ENCODE data around the gene CSPG4. TPM values are rescaled to one million over a fixed set of nuclear protein-coding genes. Genes with fewer than 3 reads are reported as not detected.
"Not testable (repeated sequence)": the region's sequence is repeated elsewhere in the genome, so short reads cannot be mapped to it uniquely, and the experiment has no call there.

The CSPG4 gene, protein sequence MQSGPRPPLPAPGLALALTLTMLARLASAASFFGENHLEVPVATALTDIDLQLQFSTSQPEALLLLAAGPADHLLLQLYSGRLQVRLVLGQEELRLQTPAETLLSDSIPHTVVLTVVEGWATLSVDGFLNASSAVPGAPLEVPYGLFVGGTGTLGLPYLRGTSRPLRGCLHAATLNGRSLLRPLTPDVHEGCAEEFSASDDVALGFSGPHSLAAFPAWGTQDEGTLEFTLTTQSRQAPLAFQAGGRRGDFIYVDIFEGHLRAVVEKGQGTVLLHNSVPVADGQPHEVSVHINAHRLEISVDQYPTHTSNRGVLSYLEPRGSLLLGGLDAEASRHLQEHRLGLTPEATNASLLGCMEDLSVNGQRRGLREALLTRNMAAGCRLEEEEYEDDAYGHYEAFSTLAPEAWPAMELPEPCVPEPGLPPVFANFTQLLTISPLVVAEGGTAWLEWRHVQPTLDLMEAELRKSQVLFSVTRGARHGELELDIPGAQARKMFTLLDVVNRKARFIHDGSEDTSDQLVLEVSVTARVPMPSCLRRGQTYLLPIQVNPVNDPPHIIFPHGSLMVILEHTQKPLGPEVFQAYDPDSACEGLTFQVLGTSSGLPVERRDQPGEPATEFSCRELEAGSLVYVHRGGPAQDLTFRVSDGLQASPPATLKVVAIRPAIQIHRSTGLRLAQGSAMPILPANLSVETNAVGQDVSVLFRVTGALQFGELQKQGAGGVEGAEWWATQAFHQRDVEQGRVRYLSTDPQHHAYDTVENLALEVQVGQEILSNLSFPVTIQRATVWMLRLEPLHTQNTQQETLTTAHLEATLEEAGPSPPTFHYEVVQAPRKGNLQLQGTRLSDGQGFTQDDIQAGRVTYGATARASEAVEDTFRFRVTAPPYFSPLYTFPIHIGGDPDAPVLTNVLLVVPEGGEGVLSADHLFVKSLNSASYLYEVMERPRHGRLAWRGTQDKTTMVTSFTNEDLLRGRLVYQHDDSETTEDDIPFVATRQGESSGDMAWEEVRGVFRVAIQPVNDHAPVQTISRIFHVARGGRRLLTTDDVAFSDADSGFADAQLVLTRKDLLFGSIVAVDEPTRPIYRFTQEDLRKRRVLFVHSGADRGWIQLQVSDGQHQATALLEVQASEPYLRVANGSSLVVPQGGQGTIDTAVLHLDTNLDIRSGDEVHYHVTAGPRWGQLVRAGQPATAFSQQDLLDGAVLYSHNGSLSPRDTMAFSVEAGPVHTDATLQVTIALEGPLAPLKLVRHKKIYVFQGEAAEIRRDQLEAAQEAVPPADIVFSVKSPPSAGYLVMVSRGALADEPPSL (N-terminal part only)
- 10 to 100 TPM in 2 of 3 donors, 1 to 10 TPM in 1; 6.3 to 42.9 (median 17.0) TPM for total RNA-seq

DNA sequence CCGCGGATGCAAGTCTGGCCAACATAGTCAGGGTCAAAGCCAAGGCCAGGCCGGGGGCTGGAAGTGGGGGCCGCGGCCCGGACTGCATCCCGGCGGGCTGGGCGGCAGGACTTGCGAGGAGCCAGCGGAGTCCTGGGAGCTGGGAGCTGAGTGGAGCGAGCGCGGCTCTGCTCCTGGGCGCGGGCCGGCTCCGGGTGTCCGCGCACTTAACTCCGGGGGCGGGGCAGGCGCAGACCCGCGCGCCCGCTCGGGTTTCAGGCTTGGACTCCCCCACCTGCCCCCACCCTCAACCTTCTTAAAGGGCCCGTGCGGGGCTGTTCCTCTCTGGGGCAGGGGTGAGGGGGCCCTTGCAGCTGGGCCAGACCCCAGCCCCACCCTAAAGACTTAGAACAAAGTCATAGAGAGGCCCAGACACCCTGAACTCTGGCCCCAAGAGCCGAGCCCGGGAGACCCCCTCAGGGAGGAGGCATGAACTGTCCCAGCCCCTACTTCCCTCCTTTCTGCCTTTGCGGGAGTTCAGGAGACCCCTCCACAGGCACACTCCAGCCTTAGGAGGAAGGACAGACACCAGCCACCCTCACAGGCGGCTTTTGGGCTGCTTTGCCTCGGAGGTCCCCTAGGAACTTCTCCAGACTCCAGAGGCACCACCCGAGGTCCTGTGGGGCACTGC is at the start of gene CSPG4:
TSS of gene CSPG4 (minus strand) at position 181 of the 670 bp plus-strand sequence. CDS start at position 88, 93 bp downstream.
- H3K27me3 ChIP-seq = peaks cover 0 to 3% of the 10 kb centered on the region in 2 donors
- H3K27ac ChIP-seq = peak within 1 kb of the TSS; percentile 54 to 82
- H3K36me3 ChIP-seq = no peaks in the 10 kb centered on the region
- peak within 1 kb of the TSS; percentile 55 to 74 (median 56) for H3K4me3 ChIP-seq
- peak in 1 of 2 donors; percentile 45 for DNase-seq (ENCODE audit: low spot score in 2 of 2)
- peak in 2 of 3 donors; percentile 20 for TF ChIP-seq POLR2AphosphoS5 (IDR thresholded peaks at IDR 0.05)
- TF ChIP-seq, protein P1, sequence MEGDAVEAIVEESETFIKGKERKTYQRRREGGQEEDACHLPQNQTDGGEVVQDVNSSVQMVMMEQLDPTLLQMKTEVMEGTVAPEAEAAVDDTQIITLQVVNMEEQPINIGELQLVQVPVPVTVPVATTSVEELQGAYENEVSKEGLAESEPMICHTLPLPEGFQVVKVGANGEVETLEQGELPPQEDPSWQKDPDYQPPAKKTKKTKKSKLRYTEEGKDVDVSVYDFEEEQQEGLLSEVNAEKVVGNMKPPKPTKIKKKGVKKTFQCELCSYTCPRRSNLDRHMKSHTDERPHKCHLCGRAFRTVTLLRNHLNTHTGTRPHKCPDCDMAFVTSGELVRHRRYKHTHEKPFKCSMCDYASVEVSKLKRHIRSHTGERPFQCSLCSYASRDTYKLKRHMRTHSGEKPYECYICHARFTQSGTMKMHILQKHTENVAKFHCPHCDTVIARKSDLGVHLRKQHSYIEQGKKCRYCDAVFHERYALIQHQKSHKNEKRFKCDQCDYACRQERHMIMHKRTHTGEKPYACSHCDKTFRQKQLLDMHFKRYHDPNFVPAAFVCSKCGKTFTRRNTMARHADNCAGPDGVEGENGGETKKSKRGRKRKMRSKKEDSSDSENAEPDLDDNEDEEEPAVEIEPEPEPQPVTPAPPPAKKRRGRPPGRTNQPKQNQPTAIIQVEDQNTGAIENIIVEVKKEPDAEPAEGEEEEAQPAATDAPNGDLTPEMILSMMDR (IDR thresholded peaks at IDR 0.05) = no peak
- H3K9me3 ChIP-seq = no peaks in the 10 kb centered on the region
- no peaks in the 10 kb centered on the region for H3K4me1 ChIP-seq
- intact Hi-C loops (cut with DNase I; ENCODE audit: low total_unique reads) = no loop called here

DNA sequence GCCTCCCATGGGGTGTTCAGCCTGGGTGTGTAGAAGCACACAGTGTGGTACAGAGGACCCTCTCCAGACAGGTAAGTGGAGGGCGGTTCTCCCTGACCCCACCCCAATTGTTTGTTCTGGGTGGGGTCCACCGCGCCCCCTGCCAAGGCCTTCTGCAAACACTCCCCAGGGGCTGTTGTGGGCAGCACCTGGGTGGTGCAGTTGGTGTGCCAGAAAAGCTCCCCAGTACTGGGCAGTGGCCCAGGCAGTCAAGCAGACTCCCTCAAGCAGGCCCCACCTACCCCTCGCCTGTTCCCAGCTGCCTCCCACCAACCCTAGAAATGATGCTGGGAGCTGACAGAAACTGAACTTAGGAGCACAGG is 49.7 kb upstream of the CSPG4 start:
- H3K36me3 ChIP-seq; H3K27ac ChIP-seq; H3K27me3 ChIP-seq; intact Hi-C loops (cut with DNase I; ENCODE audit: low total_unique reads); DNase-seq (ENCODE audit: low spot score in 2 of 2); H3K4me1 ChIP-seq; H3K4me3 ChIP-seq; H3K9me3 ChIP-seq: not testable (repeated sequence)

DNA sequence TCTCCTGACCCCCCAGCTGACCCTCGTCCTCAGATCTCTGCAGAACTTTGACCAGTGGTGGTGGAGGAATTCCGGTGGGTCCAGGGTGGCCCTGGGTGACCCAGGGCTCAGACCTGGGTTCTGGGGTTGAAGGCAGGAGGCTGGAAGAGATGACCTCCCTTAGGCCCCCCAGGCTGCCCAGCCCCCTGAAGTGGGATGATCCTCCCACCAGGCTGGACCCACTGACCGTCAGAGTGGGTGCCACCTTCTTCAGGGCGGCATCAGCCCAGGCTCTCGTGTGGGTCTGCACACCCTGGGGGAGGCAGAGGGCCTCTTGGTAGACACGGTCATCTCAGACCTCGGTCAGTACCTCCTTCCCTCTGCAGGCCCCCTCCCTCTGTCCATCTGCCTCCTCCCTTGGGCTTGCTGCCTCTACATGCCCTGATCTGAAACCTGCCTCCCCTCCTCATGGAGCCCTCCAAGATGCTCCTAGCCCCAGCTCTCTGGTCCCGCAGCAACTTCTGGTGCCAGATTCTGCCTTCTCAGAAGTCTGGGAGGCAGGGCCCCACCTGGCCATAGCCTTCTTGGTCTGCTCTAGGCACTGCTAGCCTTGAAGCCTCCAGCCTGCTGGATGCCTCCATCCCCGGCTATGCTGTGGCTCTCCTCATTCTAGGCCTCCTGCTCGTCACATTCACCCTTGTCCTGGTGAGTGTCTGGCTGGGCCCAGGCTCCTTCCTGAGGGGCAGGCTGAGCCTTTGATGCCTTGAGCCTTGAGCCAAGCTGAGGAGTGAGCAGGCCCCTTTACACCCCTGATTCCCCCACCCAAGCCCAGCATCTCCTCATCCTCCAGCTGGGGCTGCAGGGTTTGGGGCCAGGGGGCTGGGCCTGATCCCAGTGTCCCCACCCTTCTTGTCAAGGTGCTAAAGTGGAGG is 49.1 kb upstream of the CSPG4 start:
- TF ChIP-seq POLR2AphosphoS5 (IDR thresholded peaks at IDR 0.05) = no peak
- Histone ChIP-seq H3K9me3 (no peaks in the 10 kb centered on the region), H3K4me1 (no peaks in the 10 kb centered on the region), H3K27ac (no peak overlapping the region), H3K36me3 (no peaks in the 10 kb centered on the region), H3K27me3 (no peaks in the 10 kb centered on the region), H3K4me3 (no peak overlapping the region)
- intact Hi-C loops (cut with DNase I; ENCODE audit: low total_unique reads) = no loop called here
- DNase-seq (ENCODE audit: low spot score in 2 of 2) = no peak

DNA sequence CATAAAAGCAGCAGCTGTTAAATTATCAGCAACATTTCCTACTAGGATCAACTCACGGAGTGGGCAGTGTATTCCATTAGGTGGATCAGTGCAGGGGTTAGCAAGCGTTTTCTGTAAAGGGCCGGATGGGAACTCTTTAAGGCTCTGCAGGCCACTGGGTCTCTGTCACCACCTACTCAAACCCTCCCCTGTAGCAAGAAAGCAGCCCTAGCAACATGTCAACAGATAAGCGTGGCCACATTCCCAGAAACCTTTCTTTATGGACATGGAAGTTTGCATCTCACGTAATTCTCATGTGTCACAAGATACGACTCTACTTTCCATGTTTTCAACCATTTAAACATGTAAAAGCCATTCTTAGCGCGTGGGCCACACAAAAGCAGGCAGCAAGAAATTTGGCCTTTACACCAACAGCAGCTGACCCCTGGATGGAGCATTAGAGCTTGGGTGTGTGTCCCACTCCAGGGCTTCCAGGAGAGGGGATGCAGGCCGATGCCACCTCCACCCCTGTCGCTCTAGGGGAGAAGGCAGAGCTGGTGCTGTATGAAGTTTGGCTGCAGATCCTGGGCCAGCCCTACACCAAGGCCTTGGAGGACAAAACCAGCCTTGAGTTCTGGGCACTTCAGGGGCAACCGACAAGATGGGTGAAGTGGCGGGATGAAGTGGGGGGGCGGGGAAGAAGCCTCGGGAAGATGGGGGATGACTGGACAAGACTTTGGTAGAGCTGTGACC is 48.2 kb upstream of the CSPG4 start:
- DNase-seq (ENCODE audit: low spot score in 2 of 2) = no peak
- H3K4me1 ChIP-seq = no peaks in the 10 kb centered on the region
- no peak for TF ChIP-seq POLR2A (IDR thresholded peaks at IDR 0.05)
- TF ChIP-seq POLR2AphosphoS5 (IDR thresholded peaks at IDR 0.05) = no peak
- TF ChIP-seq, protein P1 (IDR thresholded peaks at IDR 0.05) = no peak
- no peak overlapping the region for H3K27ac ChIP-seq
- intact Hi-C loops (cut with DNase I; ENCODE audit: low total_unique reads) = no loop called here
- H3K4me3 ChIP-seq = no peak overlapping the region
- H3K36me3 ChIP-seq = no peaks in the 10 kb centered on the region
- no peaks in the 10 kb centered on the region for H3K27me3 ChIP-seq
- H3K9me3 ChIP-seq = no peaks in the 10 kb centered on the region

DNA sequence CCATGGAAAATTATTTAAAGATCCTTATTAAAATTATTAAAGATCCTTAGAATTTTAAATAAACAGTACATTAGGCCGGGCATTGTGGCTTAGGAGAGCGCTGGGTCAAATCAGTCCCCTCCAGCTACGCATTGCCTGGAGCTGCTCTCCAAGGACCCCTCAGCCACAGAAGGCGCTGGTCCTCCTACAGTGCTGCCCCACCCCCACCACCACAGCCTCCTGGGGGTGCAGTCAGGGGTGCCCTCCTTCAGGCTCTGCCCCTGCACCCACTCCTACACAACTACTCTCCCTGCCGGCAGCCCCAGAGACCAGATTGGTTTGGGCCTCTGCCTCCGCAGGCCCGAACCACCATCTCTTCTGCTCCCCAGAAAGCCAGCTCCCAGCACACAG is 47.5 kb upstream of the CSPG4 start:
- H3K9me3 ChIP-seq; H3K4me3 ChIP-seq; DNase-seq (ENCODE audit: low spot score in 2 of 2); intact Hi-C loops (cut with DNase I; ENCODE audit: low total_unique reads); H3K27me3 ChIP-seq; H3K36me3 ChIP-seq; H3K27ac ChIP-seq; H3K4me1 ChIP-seq: not testable (repeated sequence)

Data from breast epithelium (tissue), 4 donors.